Suprapubic skin (tissue), 4 donors: ENCODE results near the gene PAK1IP1. TPM values are rescaled to one million over a fixed set of nuclear protein-coding genes. Genes with fewer than 3 reads are reported as not detected.

Experiments
- DNase-seq, 2 donors: peaks; one replicate each; pipeline ENCODE4 v3.0.0-alpha.2; 2019; ENCODE audit warnings: low spot score in 2 of 2
- H3K27ac ChIP-seq: fragments of 200-600 bp; sonication (generic); one replicate; pipeline ENCODE4 v1.5.1; 2019
- H3K27me3 ChIP-seq: fragments of 200-600 bp; sonication (generic); one replicate; pipeline ENCODE4 v1.5.1; 2019
- H3K36me3 ChIP-seq: fragments of 200-600 bp; sonication (generic); one replicate; pipeline ENCODE4 v1.5.1; 2019
- H3K4me1 ChIP-seq: fragments of 200-600 bp; sonication (generic); one replicate; pipeline ENCODE4 v1.5.1; 2019
- H3K4me3 ChIP-seq: fragments of 200-600 bp; sonication (generic); one replicate; pipeline ENCODE4 v1.5.1; 2019; ENCODE audit warnings: mild to moderate bottlenecking
- H3K9me3 ChIP-seq: fragments of 200-600 bp; sonication (generic); one replicate; pipeline ENCODE4 v1.5.1; 2019
- CTCF ChIP-seq, 2 donors: fragments of 200-600 bp in 1 of 2; fragments of 450-650 bp in 1 of 2; sonication (generic) in 1 of 2; IDR thresholded peaks; one replicate each; pipeline ENCODE4 v1.5.1; 2016 to 2019; ENCODE audit warnings: antibody characterized with exemption in 2 of 2, mild to moderate bottlenecking in 1 of 2, moderate library complexity in 1 of 2
- EP300 ChIP-seq: sonication (generic); formaldehyde crosslinking; IDR thresholded peaks from one replicate; pipeline ENCODE4 v1.6.1; 2017; ENCODE audit warnings: antibody characterized with exemption
- POLR2A ChIP-seq, 2 donors: fragments of 450-650 bp; IDR thresholded peaks; one replicate each; pipeline ENCODE4 v1.6.1; 2017; ENCODE audit warnings: antibody characterized with exemption in 2 of 2, mild to moderate bottlenecking in 2 of 2, moderate library complexity in 2 of 2
- POLR2AphosphoS5 ChIP-seq, 3 donors: sonication (generic); formaldehyde crosslinking; IDR thresholded peaks; one replicate each; pipeline ENCODE4 v1.6.1; 2017; ENCODE audit warnings: antibody characterized with exemption in 3 of 3
- WGBS: methylation state at CpG from one replicate; pipeline ENCODE4 v1.1.5; 2018; 5-methylcytosine and 5-hydroxymethylcytosine counted together
- total RNA-seq, 4 donors: library from RNA; depleted of rRNA; stranded (reverse); fragments of >200 nt; gene quantifications; one replicate each; pipeline ENCODE4 v1.1.0, GENCODE V29; 2016

PAK1IP1 gene
- total RNA-seq, 4 donors from 2014 or later: 8.8 to 17.5 (median 13.4) TPM

- H3K4me1 ChIP-seq: peaks cover 44% of the 10 kb centered on the region
- H3K36me3 ChIP-seq: peaks cover 32% of the 10 kb centered on the region
- no peak for DNase-seq
- no peaks in the 10 kb centered on the region for H3K9me3 ChIP-seq
- H3K27me3 ChIP-seq: no peaks in the 10 kb centered on the region
- H3K4me3 ChIP-seq: peak overlapping the region; percentile 67
- peak overlapping the region; percentile 85 for H3K27ac ChIP-seq
- TF ChIP-seq POLR2A (IDR thresholded peaks at IDR 0.05) (no peak), EP300 (no peak), CTCF (IDR thresholded peaks at IDR 0.05) (no peak), POLR2AphosphoS5 (IDR thresholded peaks at IDR 0.05) (no peak)
- 21% methylated on average over 7 of the region's 7 CpGs for WGBS
Measured at GRCh38 chr6:10723567-10723881, 28.8 kb downstream of the PAK1IP1 start.

- H3K9me3 ChIP-seq: no peaks in the 10 kb centered on the region
- 93% methylated on average over 6 of the region's 6 CpGs for WGBS
- no peak overlapping the region for H3K27ac ChIP-seq
- no peaks in the 10 kb centered on the region for H3K27me3 ChIP-seq
- H3K36me3 ChIP-seq: peaks cover 44% of the 10 kb centered on the region
- no peak overlapping the region for H3K4me3 ChIP-seq
- peaks cover 44% of the 10 kb centered on the region for H3K4me1 ChIP-seq
- no peak for TF ChIP-seq CTCF (IDR thresholded peaks at IDR 0.05)
- TF ChIP-seq POLR2A (IDR thresholded peaks at IDR 0.05): no peak
- TF ChIP-seq EP300: no peak
- no peak for TF ChIP-seq POLR2AphosphoS5 (IDR thresholded peaks at IDR 0.05)
- no peak for DNase-seq
Measured at GRCh38 chr6:10725044-10725443, 30.3 kb downstream of the PAK1IP1 start.

GRCh38 chr6:10725716-10726115 is 30.9 kb downstream of the PAK1IP1 start:
- no peak for DNase-seq
- Histone ChIP-seq H3K27ac (no peak overlapping the region), H3K36me3 (peaks cover 47% of the 10 kb centered on the region), H3K4me3 (no peak overlapping the region), H3K9me3 (no peaks in the 10 kb centered on the region), H3K4me1 (peaks cover 42% of the 10 kb centered on the region), H3K27me3 (no peaks in the 10 kb centered on the region)
- WGBS: 80% methylated on average over 9 of the region's 9 CpGs
- TF ChIP-seq EP300 (no peak), POLR2AphosphoS5 (IDR thresholded peaks at IDR 0.05) (no peak)

- Histone ChIP-seq H3K27me3 (no peaks in the 10 kb centered on the region), H3K4me3 (no peak overlapping the region), H3K36me3 (peaks cover 71% of the 10 kb centered on the region), H3K4me1 (peaks cover 6% of the 10 kb centered on the region), H3K27ac (no peak overlapping the region), H3K9me3 (no peaks in the 10 kb centered on the region)
- WGBS: 84% methylated on average over 3 of the region's 3 CpGs
- DNase-seq: no peak
- no peak for TF ChIP-seq POLR2A (IDR thresholded peaks at IDR 0.05)
- no peak for TF ChIP-seq EP300
- no peak for TF ChIP-seq POLR2AphosphoS5 (IDR thresholded peaks at IDR 0.05)
- no peak for TF ChIP-seq CTCF (IDR thresholded peaks at IDR 0.05)
Measured at GRCh38 chr6:10730254-10730653, 35.5 kb downstream of the PAK1IP1 start.

- no peaks in the 10 kb centered on the region for H3K9me3 ChIP-seq
- TF ChIP-seq POLR2AphosphoS5 (IDR thresholded peaks at IDR 0.05) (no peak), CTCF (IDR thresholded peaks at IDR 0.05) (no peak), EP300 (no peak), POLR2A (IDR thresholded peaks at IDR 0.05) (no peak)
- WGBS: 83% methylated on average over 17 of the region's 17 CpGs
- DNase-seq: no peak
- peaks cover 43% of the 10 kb centered on the region for H3K36me3 ChIP-seq
- H3K27ac ChIP-seq: no peak overlapping the region
- no peak overlapping the region for H3K4me3 ChIP-seq
- no peaks in the 10 kb centered on the region for H3K4me1 ChIP-seq
- H3K27me3 ChIP-seq: no peaks in the 10 kb centered on the region
Measured at GRCh38 chr6:10733151-10733715, 38.5 kb downstream of the PAK1IP1 start.

GRCh38 chr6:10733863-10734262 is 39.1 kb downstream of the PAK1IP1 start:
- peaks cover 37% of the 10 kb centered on the region for H3K36me3 ChIP-seq
- 93% methylated on average over 3 of the region's 3 CpGs for WGBS

More at GRCh38 chr6:10733863-10734262, 39.1 kb downstream of the PAK1IP1 start:
- TF ChIP-seq POLR2AphosphoS5 (IDR thresholded peaks at IDR 0.05): no peak
- TF ChIP-seq POLR2A (IDR thresholded peaks at IDR 0.05): no peak
- DNase-seq: no peak
- Histone ChIP-seq H3K4me3 (no peak overlapping the region), H3K9me3 (no peaks in the 10 kb centered on the region), H3K4me1 (no peaks in the 10 kb centered on the region), H3K27ac (no peak overlapping the region), H3K27me3 (no peaks in the 10 kb centered on the region)
